GM21360 (cell line): ENCODE results near the gene CYP4F2.
A peak's percentile ranks its signal among the peaks of the same experiment; 100 is the strongest.
"Not testable (repeated sequence)": the region's sequence is repeated elsewhere in the genome, so short reads cannot be mapped to it uniquely, and the experiment has no call there.

Experiments
- ATAC-seq: cut with Tn5 transposase; IDR thresholded peaks from one replicate; pipeline ENCODE4 v1.9.1; 2021; ENCODE audit warnings: mild to moderate bottlenecking, moderate library complexity; ENCODE audit not compliant: unreplicated experiment

CYP4F2 gene

GRCh38 chr19:15860522-15860921, 37.4 kb downstream of the CYP4F2 start:
- ATAC-seq, result no peak

DNA sequence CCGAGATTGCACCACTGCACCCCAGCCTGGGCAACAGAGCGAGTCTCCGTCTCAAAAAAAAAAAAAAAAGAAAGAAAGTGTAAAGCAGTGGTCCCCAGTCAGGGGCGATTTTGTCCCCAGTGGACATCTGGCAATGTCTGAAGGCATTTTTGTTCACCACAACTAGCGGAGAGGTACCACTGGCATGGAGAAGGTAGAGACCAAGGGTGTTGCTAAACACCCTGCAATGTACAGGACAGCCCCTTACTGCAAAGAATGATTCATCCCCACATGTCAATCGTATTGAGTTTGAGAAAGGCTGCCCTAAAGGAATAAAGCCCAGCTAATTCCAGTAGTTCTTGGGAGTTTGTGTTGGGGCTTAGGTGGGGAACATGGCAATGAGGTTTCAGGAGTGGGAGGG, 38.7 kb downstream of the CYP4F2 start:
- no peak for ATAC-seq

GRCh38 chr19:15850385-15850784, 47.5 kb downstream of the CYP4F2 start:
- no peak for ATAC-seq

DNA sequence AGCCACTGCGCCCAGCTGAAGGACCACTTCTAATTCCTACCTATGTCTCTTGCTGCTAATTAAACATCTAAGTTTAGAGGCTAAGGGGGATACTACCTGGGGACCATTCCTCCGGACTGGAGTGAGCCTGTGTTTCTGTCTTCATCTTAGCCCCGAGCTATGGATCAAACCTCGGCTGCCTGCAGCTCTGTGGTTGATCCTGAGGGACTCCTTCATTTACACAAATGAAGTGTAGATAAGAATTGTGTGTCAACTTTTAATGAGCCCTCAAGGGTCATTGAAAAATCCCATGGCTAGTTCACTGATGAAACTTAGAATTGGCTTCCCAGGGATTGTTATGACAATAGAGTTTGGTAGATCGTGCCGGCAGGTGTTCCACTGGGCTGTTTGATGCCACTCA, 51.0 kb downstream of the CYP4F2 start:
- no peak for ATAC-seq

GRCh38 chr19:15843894-15844222, 54.0 kb downstream of the CYP4F2 start:
- not testable (repeated sequence) for ATAC-seq

- ATAC-seq, result no peak
Measured at GRCh38 chr19:15843203-15843893, 54.5 kb downstream of the CYP4F2 start.

DNA sequence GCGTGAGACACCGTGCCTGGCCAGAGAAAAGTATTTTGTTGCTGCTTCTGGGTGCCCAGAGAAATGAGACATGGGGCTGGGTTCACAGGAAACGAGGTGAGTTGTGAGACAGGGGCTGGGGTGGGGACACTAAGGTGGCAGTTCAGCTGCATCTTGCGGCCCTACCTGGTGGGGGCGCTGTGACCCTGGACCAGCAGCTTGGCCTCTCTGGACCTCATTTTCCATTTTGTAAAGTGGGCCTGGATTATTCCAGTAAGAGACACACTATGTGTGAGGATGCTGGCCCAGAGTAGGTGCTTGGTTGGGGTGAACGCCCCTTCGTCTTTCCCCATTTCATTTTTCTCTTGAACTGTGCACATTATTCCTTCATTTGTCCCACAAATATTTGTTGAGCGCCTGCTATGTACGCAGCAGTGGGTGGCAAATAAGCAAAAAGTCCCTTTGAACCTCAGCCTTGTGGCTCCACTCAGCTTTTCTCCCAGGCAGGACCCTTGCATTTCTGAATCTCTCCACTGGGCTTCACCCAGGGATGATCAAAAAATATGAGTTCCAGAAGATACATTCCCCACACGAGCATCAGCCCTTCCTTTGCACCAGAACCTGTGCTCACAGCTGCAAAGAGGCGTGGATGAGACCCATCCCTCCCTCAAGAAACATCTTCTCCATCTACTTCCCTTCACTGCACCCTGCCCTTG, 55.9 kb downstream of the CYP4F2 start:
- no peak for ATAC-seq

GRCh38 chr19:15840833-15841232, 57.0 kb downstream of the CYP4F2 start:
- ATAC-seq, result no peak

GRCh38 chr19:15839888-15840287, 58.0 kb downstream of the CYP4F2 start:
- ATAC-seq, result not testable (repeated sequence)

DNA sequence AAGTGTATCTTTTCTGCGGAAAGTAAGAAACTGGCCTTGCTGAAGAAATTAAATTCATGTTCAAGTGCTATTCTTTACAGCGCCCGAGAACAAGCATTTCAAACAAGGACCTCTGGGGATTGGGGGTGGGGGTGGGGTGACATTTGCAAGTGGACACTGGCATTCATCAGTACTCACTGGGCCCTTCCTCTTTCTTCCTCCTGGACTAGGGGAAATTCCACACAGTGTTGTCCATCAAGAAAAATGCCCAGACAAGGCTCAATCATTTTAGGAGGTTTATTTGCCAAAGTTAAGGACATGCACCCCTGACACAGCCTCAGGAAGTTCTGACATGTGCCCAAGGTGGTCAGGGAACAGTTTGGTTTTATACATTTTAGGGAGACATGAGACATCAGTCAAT, 59.5 kb downstream of the CYP4F2 start:
- ATAC-seq, result no peak

DNA sequence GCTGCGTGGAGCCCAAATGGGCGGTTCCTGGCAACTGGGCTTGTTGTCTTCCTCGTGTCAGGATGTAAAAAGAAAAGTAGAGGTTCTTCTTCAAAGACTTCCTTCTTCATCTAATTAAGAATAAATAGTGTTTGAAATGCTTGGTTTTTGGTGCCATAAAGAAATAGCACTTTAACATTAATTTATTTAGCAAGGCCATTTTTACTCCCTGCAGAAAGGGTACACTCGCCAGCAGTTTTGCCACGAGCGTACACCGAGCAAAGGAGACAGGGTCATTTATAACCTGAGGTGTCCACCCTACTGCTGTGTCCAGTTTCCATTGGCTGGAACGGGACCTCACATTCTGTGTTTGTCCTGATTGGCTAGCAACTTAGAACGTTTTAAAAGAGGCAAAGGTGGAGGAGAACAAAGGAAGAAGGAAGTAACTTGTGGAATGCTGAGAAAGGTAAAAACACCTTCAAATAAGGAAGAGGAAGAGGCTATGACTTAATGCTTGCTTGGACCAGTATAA, 60.6 kb downstream of the CYP4F2 start:
- no peak for ATAC-seq

GRCh38 chr19:15836330-15837220, 61.3 kb downstream of the CYP4F2 start:
- ATAC-seq, result peak; percentile 90

DNA sequence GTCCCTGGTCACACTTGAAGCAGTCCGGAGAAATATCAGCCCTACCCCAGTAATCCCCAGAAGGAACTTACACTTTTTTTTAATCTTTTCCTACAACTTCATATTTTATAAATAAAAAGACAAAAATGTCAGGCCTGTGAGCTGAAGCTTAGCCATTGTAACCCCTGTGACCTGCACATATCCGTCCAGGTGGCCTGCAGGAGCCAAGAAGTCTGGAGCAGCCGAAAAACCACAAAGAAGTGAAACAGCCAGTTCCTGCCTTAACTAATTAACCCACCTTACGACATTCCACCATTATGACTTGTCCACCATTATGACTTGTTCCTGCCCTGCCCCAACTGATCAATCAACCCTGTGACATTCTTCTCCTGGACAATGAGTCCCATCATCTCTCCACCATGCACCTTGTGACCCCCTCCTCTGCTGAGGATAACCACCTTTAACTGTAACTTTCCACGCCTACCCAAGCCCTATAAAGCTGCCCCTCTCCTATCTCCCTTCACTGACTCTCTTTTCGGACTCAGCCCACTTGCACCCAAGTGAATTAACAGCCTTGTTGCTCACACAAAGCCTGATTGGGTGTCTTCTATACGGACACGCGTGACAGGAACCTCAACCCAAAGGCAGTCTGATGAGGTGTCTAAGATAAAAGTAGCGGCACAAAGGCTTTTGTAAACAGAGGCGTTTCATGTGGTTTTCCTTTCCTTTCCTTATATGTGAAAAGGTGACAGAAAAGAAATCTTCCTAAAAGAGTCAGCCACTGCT, 62.1 kb downstream of the CYP4F2 start:
- not testable (repeated sequence) for ATAC-seq

GRCh38 chr19:15834232-15834631, 63.6 kb downstream of the CYP4F2 start:
- not testable (repeated sequence) for ATAC-seq

DNA sequence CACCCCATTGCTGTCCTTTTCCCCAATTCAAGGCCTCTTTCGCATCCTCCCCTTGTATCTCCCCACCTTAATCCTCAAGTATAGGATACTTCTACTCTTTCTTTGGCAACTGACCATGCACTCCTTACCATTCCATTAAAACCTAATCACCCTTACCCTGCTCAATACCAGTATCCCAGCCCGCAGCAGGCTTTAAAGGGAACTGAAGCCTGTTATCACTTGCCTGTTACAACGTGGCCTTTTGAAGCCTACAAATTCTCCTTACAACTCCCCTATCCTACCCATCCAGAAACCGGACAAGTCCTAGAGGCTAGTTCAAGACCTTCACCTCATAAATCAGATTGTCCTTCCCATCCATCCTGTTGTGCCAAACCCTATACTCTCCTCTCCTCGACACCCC, 66.2 kb downstream of the CYP4F2 start:
- ATAC-seq, result no peak

DNA sequence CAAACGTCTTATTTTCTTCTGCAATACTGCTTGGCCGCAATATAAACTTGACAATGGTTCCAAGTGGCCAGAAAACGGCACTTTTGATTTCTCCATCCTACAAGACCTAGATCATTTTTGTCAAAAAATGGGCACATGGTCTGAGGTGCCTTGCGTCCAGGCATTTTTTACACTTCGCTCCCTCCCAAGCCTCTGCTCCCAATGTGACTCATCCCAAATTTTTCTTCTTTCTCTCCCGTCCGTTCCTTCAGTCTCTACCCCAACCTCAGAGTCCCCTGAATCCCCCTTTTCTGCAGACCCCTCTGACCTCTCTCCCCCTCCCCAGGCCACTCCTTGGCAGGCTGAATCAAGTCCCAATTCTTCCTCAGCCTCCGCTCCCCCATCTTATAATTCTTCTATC, 68.1 kb downstream of the CYP4F2 start:
- ATAC-seq, result no peak

- no peak for ATAC-seq
Measured at GRCh38 chr19:15829306-15829698, 68.6 kb downstream of the CYP4F2 start.

DNA sequence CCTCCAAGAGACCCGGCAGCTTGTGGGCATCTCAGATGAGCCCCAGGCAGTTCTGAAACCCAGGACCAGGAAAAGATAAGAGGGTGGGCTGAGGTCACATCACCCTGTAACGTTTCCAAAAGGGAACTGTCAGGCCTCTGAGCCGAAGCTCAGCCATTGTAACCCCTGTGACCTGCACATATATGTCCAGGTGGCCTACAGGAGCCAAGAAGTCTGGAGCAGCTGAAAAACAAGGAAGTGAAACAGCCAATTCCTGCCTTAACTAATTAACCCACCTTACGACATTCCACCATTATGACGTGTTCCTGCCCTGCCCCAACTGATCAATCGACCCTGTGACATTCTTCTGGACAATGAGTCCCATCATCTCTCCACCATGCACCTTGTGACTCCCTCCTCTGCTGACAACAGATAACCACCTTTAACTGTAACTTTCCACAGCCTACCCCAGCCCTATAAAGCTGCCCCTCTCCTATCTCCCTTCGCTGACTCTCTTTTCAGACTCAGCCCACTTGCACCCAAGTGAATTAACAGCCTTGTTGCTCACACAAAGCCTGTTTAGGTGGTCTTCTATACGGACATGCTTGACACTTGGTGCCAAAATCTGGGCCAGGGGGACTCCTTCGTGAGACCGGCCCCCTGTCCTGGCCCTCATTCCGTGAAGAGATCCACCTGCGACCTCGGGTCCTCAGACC, 69.1 kb downstream of the CYP4F2 start:
- not testable (repeated sequence) for ATAC-seq

GRCh38 chr19:15828121-15828610, 69.7 kb downstream of the CYP4F2 start:
- ATAC-seq, result no peak
